HFF-Myc (cell line): Measurements from ENCODE around the gene SEC24D.

ENCODE experiments used
- DNase-seq: peaks from one replicate; pipeline ENCODE4 v3.0.0-alpha.2; 2011; ENCODE audit warnings: low read depth; ENCODE audit errors: extremely low read depth
- H3K4me3 ChIP-seq: replicated peaks from 2 replicates; pipeline ENCODE4 v1.5.1; 2011; ENCODE audit warnings: low read depth, mild to moderate bottlenecking, control low read depth, low read length
- CTCF ChIP-seq: IDR thresholded peaks from 2 replicates; pipeline ENCODE4 v1.5.1; 2012; ENCODE audit warnings: mild to moderate bottlenecking, low read depth, low read length, control low read depth; ENCODE audit errors: missing control alignments

The SEC24D gene

DNA sequence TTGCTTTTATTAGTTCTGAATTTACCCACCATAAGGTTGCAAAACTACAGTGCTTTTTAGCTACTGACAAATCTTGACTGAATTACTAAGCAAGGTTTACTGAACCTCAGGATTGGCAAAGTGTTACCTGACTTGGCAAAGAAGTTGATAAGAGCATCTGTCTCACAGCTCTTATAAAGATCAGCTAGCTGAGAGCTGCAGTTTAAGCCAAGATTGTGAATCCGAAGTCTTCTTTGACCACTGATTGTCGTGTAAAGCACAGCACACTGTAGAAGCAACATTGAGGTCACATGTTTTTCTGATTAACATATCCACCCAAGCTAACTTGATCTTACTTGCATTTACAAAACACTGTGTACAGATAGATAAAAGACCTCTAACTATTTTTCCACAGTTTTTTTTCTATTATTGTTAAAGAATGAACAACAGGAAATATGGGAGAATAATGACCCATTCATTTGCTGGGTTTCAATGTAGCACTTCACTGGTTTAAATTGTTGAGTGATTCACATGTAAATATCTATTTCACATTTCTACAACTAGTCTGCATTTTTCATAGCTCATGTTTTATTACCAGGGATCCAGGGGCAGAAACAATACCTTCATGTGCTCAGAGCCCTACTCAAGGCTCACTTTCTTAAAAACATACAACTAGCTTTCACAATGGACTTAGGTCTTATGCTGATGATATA lies 96.8 kb downstream of the SEC24D start:
- no peak for DNase-seq

GRCh38 chr4:118738090-118738489 lies 97.8 kb downstream of the SEC24D start:
- no peak overlapping the region for H3K4me3 ChIP-seq
- DNase-seq = no peak
- no peak for TF ChIP-seq CTCF

More for the DNA sequence above, 96.8 kb downstream of the SEC24D start:
- no peak overlapping the region for H3K4me3 ChIP-seq
- TF ChIP-seq CTCF = no peak

DNA sequence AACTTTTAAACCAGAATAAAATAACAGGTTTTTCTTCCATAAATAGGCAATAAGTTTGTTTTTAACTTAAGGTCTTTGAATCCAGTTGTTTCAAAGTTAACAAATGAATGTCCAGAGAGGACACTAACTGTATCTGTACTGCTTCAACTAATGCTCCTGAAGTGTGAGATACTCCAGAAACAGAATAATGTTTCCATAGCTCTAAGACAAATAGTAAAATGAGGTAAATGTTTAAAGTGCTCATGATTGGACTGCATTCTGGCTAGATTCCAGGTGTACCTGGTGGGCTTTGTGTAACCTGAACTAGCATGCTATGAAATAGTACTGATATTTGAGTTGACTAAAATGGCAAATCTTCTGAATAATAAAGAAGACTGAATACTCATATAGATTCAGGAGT lies 99.0 kb downstream of the SEC24D start:
- no peak for TF ChIP-seq CTCF
- no peak for DNase-seq

GRCh38 chr4:118734491-118735205 lies 101.3 kb downstream of the SEC24D start:
- no peak for DNase-seq
- no peak for TF ChIP-seq CTCF
- H3K4me3 ChIP-seq = no peak overlapping the region

More for the DNA sequence above, 99.0 kb downstream of the SEC24D start:
- H3K4me3 ChIP-seq = no peak overlapping the region

- TF ChIP-seq CTCF = no peak
- no peak for DNase-seq
These were observed 103.2 kb downstream of the SEC24D start for GRCh38 chr4:118732591-118733330.

DNA sequence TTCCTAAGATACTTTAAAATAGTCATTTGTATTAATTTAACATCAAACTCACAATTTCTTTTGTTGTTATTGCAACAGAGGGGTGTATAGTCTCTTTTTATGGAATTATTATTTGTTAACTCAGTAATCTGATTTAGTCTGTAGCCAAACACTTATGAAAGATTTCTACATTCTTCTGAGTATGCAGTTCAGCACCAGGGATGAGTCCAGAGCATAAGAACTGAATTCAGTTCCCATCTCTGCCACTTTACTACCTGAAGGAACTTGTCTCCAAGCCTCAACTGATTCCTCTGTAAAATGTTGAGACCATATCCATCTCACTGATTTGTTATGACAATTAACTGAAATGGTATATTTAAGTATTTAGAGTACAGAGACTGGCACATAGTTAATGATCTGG lies 105.2 kb downstream of the SEC24D start:
- DNase-seq = no peak
- TF ChIP-seq CTCF = no peak
- H3K4me3 ChIP-seq = no peak overlapping the region

More at GRCh38 chr4:118732591-118733330, 103.2 kb downstream of the SEC24D start:
- no peak overlapping the region for H3K4me3 ChIP-seq
